HG03442 (cell line): ENCODE results near the gene CCDC12.
A peak's percentile ranks its signal among the peaks of the same experiment; 100 is the strongest.

ENCODE experiments used
- ATAC-seq: cut with Tn5 transposase; IDR thresholded peaks from one replicate; pipeline ENCODE4 v1.9.1; 2021; ENCODE audit warnings: mild to moderate bottlenecking, moderate library complexity; ENCODE audit not compliant: unreplicated experiment

CCDC12 gene

GRCh38 chr3:46976326-46977190, at the start of gene CCDC12:
Gene CCDC12, minus strand, starts transcription at chr3:46976745. Its CDS starts 13 bp downstream, at chr3:46976732.
- peak; percentile 55 for ATAC-seq

- no peak for ATAC-seq
Measured at GRCh38 chr3:47024932-47025331, 48.4 kb upstream of the CCDC12 start.

DNA sequence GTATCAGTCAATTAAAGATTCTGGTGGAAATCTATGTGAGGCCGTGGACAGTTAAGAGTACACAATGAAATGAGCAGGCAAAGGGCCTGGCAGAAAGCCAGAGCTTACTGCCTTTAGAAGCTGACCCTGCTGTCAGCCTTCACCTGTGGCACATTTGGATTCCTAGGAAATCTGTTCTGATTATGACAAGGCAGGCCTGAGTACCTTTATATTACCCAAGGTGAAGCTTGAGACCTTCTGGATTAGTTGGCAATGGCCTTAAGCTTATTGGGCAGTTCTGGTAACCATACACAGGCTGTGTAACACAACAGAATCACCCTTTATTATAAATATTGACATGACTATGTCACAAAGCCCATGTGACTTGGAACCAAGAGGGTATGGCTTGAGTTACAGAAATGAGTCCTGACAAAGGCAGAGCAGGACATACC, 46.1 kb upstream of the CCDC12 start:
- no peak for ATAC-seq

- ATAC-seq, result no peak
Measured at GRCh38 chr3:47020311-47020710, 43.8 kb upstream of the CCDC12 start.

DNA sequence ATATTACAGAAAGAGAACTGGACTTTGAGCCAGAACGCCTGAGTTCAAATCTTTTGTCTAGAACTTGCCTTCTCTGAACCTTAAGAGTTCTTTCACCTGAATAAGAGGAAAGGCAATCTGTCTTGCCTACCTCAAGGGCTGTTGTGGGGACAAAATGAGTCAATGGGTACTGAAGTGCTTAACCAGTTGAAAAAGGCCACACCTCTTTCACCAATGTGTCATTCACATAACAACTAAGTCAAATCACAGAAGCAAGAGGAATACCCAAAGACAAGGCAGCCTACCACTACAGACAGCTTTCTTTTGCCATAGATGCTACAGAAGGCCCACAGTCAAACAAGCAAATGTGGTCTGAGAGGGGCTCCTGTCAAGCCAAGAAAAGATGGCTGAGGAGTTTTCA, 42.7 kb upstream of the CCDC12 start:
- no peak for ATAC-seq

DNA sequence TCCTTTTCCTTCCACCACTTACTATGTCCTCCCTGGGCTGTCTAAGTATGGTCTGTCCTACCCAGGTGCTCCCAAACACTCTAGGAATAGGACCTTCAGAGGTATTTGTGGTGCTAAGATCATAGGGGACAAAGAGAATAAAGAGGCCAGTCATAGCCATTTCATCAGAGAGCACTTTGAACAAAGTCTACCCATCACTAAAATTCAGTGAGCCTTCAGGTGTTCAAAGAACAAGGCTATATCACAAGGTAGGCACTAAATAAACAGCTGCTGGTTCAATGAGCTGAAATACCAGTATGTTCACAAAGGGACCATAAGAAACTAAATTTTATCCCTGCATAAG, 41.7 kb upstream of the CCDC12 start:
- no peak for ATAC-seq

DNA sequence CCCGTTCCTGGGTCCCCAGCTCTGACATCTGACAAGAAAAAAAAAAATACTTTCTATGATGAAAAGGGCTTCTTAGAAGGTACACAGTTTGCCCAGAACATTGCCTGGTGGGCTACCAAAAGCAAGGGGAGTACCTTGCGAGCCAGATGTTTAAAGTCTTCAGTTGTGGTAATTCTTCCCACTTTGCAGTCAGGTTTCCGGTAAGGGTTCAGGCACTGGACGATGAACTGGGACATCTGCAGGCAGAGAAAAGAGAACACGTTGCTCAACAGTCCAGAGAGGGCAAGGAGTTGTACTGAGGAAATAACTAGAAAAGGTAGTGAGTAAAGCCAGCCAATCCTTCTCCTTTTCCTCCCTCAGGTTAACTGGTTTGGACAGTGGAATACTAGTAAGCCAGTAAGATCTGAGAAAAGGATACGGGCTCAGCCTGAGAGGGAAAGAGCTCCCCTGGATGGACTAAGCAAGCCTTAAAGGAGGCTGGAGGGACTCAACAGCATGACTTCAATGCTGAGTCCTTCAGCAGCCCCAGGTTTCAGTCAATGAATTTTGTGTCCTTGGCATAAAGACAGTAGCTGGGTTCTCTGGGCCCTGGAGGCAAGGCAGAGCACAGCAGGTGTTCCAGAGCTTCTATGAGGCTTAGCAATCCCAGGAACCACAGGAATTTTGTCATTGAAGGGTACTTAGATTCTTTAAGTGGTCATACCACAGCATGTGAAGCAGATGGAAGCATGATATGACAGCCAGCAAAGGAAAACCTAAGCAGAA, 41.1 kb upstream of the CCDC12 start:
- ATAC-seq, result no peak

DNA sequence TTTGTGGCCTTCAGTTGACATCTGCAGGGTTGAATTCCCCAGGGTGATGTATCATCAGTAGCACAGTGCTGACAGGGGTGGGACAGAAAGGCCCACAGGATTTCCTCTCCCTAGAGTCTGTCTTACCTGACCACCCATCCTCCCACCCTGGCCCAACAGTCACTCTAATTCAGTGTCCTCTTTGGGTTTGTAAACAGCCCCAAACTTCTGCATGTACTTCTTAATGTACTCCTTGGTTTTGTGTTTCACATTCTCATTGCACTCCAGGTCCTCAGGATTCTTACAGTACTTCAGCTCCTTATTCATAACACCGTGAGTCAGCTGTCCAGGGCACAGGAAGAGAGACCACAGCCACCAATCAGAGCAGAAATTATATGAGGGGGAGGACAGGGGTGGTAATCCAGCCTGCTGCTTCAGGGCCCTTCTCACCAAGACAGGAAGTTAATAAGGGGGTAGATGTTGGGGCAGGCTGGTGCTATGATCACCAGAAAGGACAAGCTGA, 40.4 kb upstream of the CCDC12 start:
- ATAC-seq, result no peak

DNA sequence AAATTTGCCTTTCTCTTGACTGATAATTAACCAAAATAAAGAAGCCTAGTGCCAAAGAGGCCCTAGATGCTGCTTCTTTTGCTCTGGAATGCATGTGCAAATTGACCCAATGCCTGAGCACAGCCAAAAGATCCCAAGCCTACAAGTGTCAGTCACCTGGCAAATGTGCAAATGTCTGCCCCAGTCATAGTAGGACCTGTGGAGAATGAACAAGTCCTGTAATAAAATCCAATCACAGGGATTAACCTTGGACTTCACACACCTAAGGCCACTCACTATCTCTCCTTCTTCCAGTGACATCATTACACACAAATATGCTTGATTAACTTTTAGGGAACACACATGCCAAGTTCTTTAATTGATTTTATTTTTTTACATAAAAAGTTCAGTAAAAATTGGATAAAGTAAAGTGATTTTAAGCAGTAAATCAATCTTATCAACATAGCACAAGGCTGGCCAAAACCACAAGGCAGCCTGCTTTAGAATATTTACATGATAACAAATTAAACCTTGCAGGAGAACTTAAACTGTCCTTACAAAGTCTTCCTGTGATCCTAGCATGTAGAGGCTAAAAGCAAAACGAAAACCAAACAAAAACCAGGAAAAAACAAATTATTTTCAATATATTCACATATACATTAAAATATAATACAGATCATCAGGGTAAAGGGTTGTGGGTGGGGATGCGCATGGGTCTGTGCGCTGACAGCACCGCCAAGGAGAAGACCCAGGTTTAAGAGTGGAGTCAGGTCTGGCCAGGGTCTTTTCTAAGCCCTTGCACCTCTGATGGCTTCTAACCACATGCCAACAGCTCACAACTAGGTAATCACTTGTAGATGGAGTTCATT, 39.8 kb upstream of the CCDC12 start:
- ATAC-seq, result no peak

DNA sequence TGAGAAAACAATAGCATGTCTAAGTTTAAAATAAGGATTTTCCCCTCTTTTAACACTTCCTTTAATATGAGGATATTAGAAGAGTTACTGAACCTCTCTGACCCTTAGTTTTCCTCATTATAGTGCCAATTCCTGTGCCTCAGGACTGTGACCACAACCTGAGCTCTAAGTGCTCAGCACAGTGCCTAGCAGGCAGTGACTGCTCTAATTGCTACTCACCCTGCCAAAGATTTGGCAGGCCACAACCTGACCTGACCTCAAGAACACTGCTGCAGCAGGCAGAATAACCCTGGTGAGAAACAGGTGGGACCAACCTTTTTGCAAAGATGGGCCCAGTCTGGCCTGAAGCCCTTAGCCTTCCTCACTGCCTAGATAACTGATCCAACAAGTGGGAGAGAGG, 38.6 kb upstream of the CCDC12 start:
- ATAC-seq, result no peak

GRCh38 chr3:47014036-47014435, 37.5 kb upstream of the CCDC12 start:
- ATAC-seq, result no peak

- ATAC-seq, result no peak
Measured at GRCh38 chr3:47013231-47013630, 36.7 kb upstream of the CCDC12 start.

- ATAC-seq, result no peak
Measured at GRCh38 chr3:47012342-47013230, 36.0 kb upstream of the CCDC12 start.

- ATAC-seq, result no peak
Measured at GRCh38 chr3:47011371-47011770, 34.8 kb upstream of the CCDC12 start.

- no peak for ATAC-seq
Measured at GRCh38 chr3:47010910-47011309, 34.4 kb upstream of the CCDC12 start.

DNA sequence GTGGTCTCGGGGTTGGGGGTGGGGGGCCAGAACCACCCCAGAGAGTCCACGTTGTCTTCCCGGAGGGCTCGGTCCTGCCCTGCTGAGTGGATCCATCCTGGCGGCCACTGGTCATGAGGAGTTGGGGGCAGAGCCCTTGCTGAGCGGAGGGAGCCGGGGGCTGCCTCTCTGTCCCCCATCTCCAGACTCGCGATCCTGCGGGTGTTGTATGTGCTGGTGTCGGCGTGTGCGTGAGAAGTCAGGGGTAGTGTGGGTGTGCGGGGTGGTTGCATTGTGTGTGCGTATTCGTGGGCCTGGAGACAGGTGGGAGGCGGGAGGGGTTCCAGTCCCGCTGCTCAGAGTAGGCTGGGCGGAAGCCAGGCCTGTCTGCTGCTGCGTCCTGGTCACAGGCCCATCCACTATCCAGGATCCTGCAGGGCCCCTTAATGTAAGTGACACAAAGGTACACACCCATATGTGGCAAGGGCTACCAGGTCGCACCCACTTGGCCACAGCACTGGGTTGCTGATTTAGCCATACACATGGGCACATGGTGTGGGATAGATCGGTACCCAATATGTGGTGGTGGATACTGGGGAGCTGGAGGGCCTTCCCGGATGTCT, 33.7 kb upstream of the CCDC12 start:
- no peak for ATAC-seq

DNA sequence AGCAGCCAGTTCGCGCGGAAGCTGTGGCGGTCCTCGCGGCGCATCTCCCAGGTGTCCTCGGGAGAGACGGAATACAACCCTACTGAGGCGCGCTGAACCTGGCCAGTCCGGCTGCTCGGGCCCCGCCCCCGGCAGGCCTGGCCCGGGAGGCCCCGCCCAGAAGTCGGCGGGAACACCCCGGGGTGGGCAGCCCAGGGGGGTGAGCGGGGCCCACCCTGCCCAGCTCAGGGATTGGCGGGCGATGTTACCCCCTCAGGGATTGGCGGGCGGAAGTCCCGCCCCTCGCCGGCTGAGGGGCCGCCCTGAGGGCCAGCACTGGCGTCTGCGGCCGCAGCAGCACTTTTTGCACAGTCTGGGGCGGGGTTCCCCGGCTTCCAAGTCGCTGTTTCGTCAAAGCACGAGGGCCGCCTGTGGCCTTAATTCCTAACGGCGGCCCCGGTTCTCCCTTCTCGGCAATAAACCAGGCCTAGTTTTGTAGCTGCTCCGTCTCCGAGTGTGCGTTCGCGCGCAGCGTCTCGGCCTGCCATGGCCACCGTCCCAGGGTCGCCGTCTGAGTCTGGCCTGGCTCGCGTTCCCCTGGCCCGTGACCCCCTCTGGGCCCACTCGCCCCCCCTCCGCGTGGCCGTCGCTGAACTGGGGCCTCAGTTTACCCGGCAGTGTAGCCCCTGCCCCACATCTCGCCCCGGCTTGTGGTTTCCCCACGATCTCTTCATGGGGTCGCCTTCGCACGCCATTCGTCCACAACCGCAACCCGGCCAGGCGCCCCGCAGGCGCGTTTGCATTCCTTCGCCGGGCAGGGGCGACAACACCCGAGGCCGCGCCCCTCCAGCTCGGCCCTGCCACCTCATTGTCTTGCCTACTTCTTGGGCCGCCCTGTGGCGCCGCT, 32.9 kb upstream of the CCDC12 start:
- peak; percentile 50 for ATAC-seq

- no peak for ATAC-seq
Measured at GRCh38 chr3:47008851-47009224, 32.3 kb upstream of the CCDC12 start.
